IMR-90 (cell line): Measurements from ENCODE around the gene DDX10. TPM values are rescaled to one million over a fixed set of nuclear protein-coding genes. Genes with fewer than 3 reads are reported as not detected.
A peak's percentile ranks its signal among the peaks of the same experiment; 100 is the strongest.

Experiments
- ATAC-seq: fragments of 200-7000 bp; cut with Tn5 transposase; 2 replicates; pipeline ENCODE4 v1.9.1; 2020; ENCODE audit warnings: low read depth, mild to moderate bottlenecking, moderate library complexity
- BruUV-seq: library from RNA; stranded (reverse); fragments of 400-500 nt; replicated peaks from 2 replicates; lab custom pipeline; 2021; lab: Mats Ljungman, UMichigan
- CTCF ChIA-PET: fragments of 300-600 bp; formaldehyde crosslinking; extraction: SDS; loops from one replicate; lab custom pipeline; 2021; ENCODE audit warnings: antibody characterized with exemption; lab: Yijun Ruan, JAX
- POLR2A ChIA-PET: fragments of 300-600 bp; sonication (Branson Sonifier 250); formaldehyde crosslinking; loops from one replicate; lab custom pipeline; 2022; ENCODE audit warnings: antibody characterized with exemption; ENCODE audit not compliant: unreplicated experiment; lab: Charles Lee
- DNase-seq: peaks from one replicate; pipeline ENCODE4 v3.0.0; 2013
- H2AFZ ChIP-seq: replicated peaks from 2 replicates; pipeline ENCODE3; 2013; ENCODE audit warnings: low read length, mild to moderate bottlenecking; ENCODE audit not compliant: poor library complexity
- H2AK5ac ChIP-seq: 2 replicates; pipeline ENCODE4 v1.6.1; 2013; ENCODE audit warnings: low read depth, low read length, inconsistent platforms
- H2AK9ac ChIP-seq: replicated peaks from 2 replicates; pipeline ENCODE3; 2013; ENCODE audit warnings: mild to moderate bottlenecking, low read depth, low read length, moderate library complexity; ENCODE audit not compliant: poor library complexity
- H2BK120ac ChIP-seq: 2 replicates; pipeline ENCODE4 v1.6.1; 2013; ENCODE audit warnings: low read depth, low read length, inconsistent platforms
- H2BK15ac ChIP-seq: 3 replicates; pipeline ENCODE4 v1.6.1; 2013; ENCODE audit warnings: low read depth, low read length, inconsistent platforms
- H2BK20ac ChIP-seq: 2 replicates; pipeline ENCODE4 v1.6.1; 2013; ENCODE audit warnings: low read depth, mild to moderate bottlenecking, inconsistent platforms, low read length, moderate library complexity
- H2BK5ac ChIP-seq: 2 replicates; pipeline ENCODE4 v1.6.1; 2013; ENCODE audit warnings: mild to moderate bottlenecking, low read depth, low read length, inconsistent platforms; ENCODE audit not compliant: poor library complexity, severe bottlenecking
- H3K14ac ChIP-seq: replicated peaks from 2 replicates; pipeline ENCODE4 v1.6.1; 2013; ENCODE audit warnings: low read depth, low read length, inconsistent platforms
- H3K18ac ChIP-seq: 2 replicates; pipeline ENCODE4 v1.6.1; 2013; ENCODE audit warnings: low read depth, low read length, control low read depth
- H3K23ac ChIP-seq: 2 replicates; pipeline ENCODE4 v1.6.1; 2013; ENCODE audit warnings: low read depth, low read length, inconsistent platforms
- H3K27ac ChIP-seq: 2 replicates; pipeline ENCODE4 v1.5.1; 2013; ENCODE audit warnings: mild to moderate bottlenecking, control low read depth, low read length; ENCODE audit not compliant: insufficient read depth
- H3K27me3 ChIP-seq: 2 replicates; pipeline ENCODE4 v1.6.1; 2013; ENCODE audit warnings: low read length; ENCODE audit not compliant: control insufficient read depth, insufficient read depth
- H3K36me3 ChIP-seq: 2 replicates; pipeline ENCODE4 v1.6.1; 2013; ENCODE audit warnings: low read length, mixed read lengths; ENCODE audit not compliant: control insufficient read depth, insufficient read depth
- H3K4ac ChIP-seq: 2 replicates; pipeline ENCODE4 v1.6.1; 2013; ENCODE audit warnings: low read depth, low read length, inconsistent platforms
- H3K4me1 ChIP-seq: 2 replicates; pipeline ENCODE4 v1.6.1; 2013; ENCODE audit warnings: low read length, mixed read lengths; ENCODE audit not compliant: control insufficient read depth, insufficient read depth
- H3K4me2 ChIP-seq: 2 replicates; pipeline ENCODE4 v1.6.1; 2013; ENCODE audit warnings: low read depth, mild to moderate bottlenecking, control low read depth, low read length, moderate library complexity
- H3K4me3 ChIP-seq: 2 replicates; pipeline ENCODE4 v1.5.1; 2013; ENCODE audit warnings: low read depth, mild to moderate bottlenecking, control low read depth, low read length, moderate library complexity; ENCODE audit not compliant: insufficient read depth
- H3K56ac ChIP-seq: 2 replicates; pipeline ENCODE4 v1.6.1; 2013; ENCODE audit warnings: low read length, inconsistent platforms; ENCODE audit not compliant: insufficient read depth; ENCODE audit errors: extremely low read depth
- H3K79me1 ChIP-seq, 2 experiments: 2 replicates each; pipeline ENCODE4 v1.6.1; 2013; ENCODE audit warnings: low read length in 2 of 2, inconsistent platforms in 1 of 2, low read depth in 1 of 2
- H3K9ac ChIP-seq: 2 replicates; pipeline ENCODE4 v1.6.1; 2013; ENCODE audit warnings: low read depth, low read length, control low read depth
- H3K9me1 ChIP-seq: 2 replicates; pipeline ENCODE4 v1.6.1; 2013; ENCODE audit warnings: low read length, inconsistent platforms; ENCODE audit not compliant: insufficient read depth
- H3K9me3 ChIP-seq: 2 replicates; pipeline ENCODE4 v1.6.1; 2013; ENCODE audit warnings: low read length; ENCODE audit not compliant: control insufficient read depth, insufficient read depth
- H4K20me1 ChIP-seq: 2 replicates; pipeline ENCODE4 v1.6.1; 2013; ENCODE audit warnings: low read length, inconsistent platforms; ENCODE audit not compliant: insufficient read depth
- H4K5ac ChIP-seq: 2 replicates; pipeline ENCODE4 v1.6.1; 2013; ENCODE audit warnings: mild to moderate bottlenecking, low read depth, low read length, control low read depth
- H4K8ac ChIP-seq, 2 experiments: 2 replicates each; pipeline ENCODE4 v1.6.1; 2013; ENCODE audit warnings: low read depth in 2 of 2, low read length in 2 of 2, control low read depth in 1 of 2, inconsistent platforms in 1 of 2
- H4K91ac ChIP-seq: 2 replicates; pipeline ENCODE4 v1.6.1; 2013; ENCODE audit warnings: low read depth, low read length, inconsistent platforms; ENCODE audit not compliant: insufficient read depth
- BHLHE40 ChIP-seq: fragments of 150-350 bp; IDR thresholded peaks from 2 replicates; pipeline ENCODE4 v1.6.1; 2016; ENCODE audit warnings: mild to moderate bottlenecking, low read depth, low read length
- CEBPB ChIP-seq: IDR thresholded peaks from 2 replicates; pipeline ENCODE4 v1.6.1; 2012; ENCODE audit warnings: low read depth, low read length, improper control_type of control experiment
- CHD1 ChIP-seq: IDR thresholded peaks from 2 replicates; pipeline ENCODE4 v1.6.1; 2012; ENCODE audit warnings: low read depth, low read length, improper control_type of control experiment
- CTCF ChIP-seq: conservative IDR thresholded peaks from 2 replicates; pipeline ENCODE4 v1.5.1; 2012; ENCODE audit warnings: mild to moderate bottlenecking, low read depth, low read length, improper control_type of control experiment
- ELK1 ChIP-seq: fragments of 150-350 bp; IDR thresholded peaks from 2 replicates; pipeline ENCODE4 v1.6.1; 2016; ENCODE audit warnings: low read depth, mild to moderate bottlenecking, low read length, moderate library complexity, borderline replicate concordance
- MAFK ChIP-seq: IDR thresholded peaks from 2 replicates; pipeline ENCODE4 v1.6.1; 2012; ENCODE audit warnings: low read depth, low read length, improper control_type of control experiment
- MAZ ChIP-seq: IDR thresholded peaks from 2 replicates; pipeline ENCODE4 v1.6.1; 2012; ENCODE audit warnings: low read depth, mild to moderate bottlenecking, low read length, improper control_type of control experiment, moderate library complexity, borderline replicate concordance
- MXI1 ChIP-seq: IDR thresholded peaks from 2 replicates; pipeline ENCODE4 v1.6.1; 2012; ENCODE audit warnings: low read depth, mild to moderate bottlenecking, low read length, moderate library complexity, borderline replicate concordance
- NFE2L2 ChIP-seq: fragments of 150-350 bp; IDR thresholded peaks from 2 replicates; pipeline ENCODE4 v1.6.1; 2016; ENCODE audit warnings: low read depth, mild to moderate bottlenecking, low read length
- POLR2A ChIP-seq: IDR thresholded peaks from 2 replicates; pipeline ENCODE4 v1.6.1; 2012; ENCODE audit warnings: mild to moderate bottlenecking, low read depth, low read length
- RAD21 ChIP-seq: IDR thresholded peaks from 2 replicates; pipeline ENCODE4 v1.6.1; 2012; ENCODE audit warnings: low read length, improper control_type of control experiment
- RCOR1 ChIP-seq: IDR thresholded peaks from 2 replicates; pipeline ENCODE4 v1.6.1; 2012; ENCODE audit warnings: mild to moderate bottlenecking, low read length, improper control_type of control experiment; ENCODE audit not compliant: insufficient replicate concordance
- RFX5 ChIP-seq: IDR thresholded peaks from 2 replicates; pipeline ENCODE4 v1.8.0; 2012; ENCODE audit warnings: low read depth, mild to moderate bottlenecking, low read length, moderate library complexity
- SMC3 ChIP-seq: fragments of 150-350 bp; IDR thresholded peaks from 2 replicates; pipeline ENCODE4 v1.6.1; 2016; ENCODE audit warnings: low read depth, mild to moderate bottlenecking, antibody characterized with exemption, low read length, moderate library complexity
- WGBS, 2 experiments: methylation state at CpG; one replicate each; pipeline versions ENCODE4 v1.1.5 to v1.1.7; 2013; ENCODE audit warnings: missing lambda C conversion rate in 2 of 2; ENCODE audit not compliant: insufficient read length in 1 of 2; ENCODE audit errors: extremely low coverage in 2 of 2; 5-methylcytosine and 5-hydroxymethylcytosine counted together
- dilution Hi-C: fragments of 300-500 bp; cut with HindIII; formaldehyde crosslinking; loops from one replicate; pipeline ENCODE4 v1.14.3; 2018; ENCODE audit warnings: low sequenced_read_pairs; ENCODE audit not compliant: unreplicated experiment
- in situ Hi-C: fragments of 300-500 bp; cut with MboI; formaldehyde crosslinking; loops from 3 replicates; pipeline ENCODE4 v1.14.3; 2019; ENCODE audit warnings: low sequenced_read_pairs, inconsistent platforms, mixed read lengths
- intact Hi-C: fragments of 100-400 bp; cut with micrococcal nuclease; formaldehyde crosslinking; loops from 2 replicates; pipeline ENCODE4 v1.10.0; 2022
- polyA plus RNA-seq, 3 experiments: library from polyadenylated mRNA; depleted of rRNA; stranded (reverse); fragments of >200 nt; gene quantifications; 2 replicates each; pipeline ENCODE4 v1.2.3, GENCODE V29; 2012; ENCODE audit warnings: low replicate concordance in 1 of 3
- total RNA-seq: library from RNA; depleted of rRNA; stranded (reverse); fragments of >200 nt; gene quantifications from 2 replicates; pipeline ENCODE4 v1.2.3, GENCODE V29; 2012

The DDX10 gene
- total and polyA plus RNA-seq, 2 of the 4 experiments (the other 2 are of a cell fraction) = 20.0 to 31.9 TPM

GRCh38 chr11:108790501-108791299 lies 125.8 kb downstream of the DDX10 start (continued):
- no peak for TF ChIP-seq MAFK

- Histone ChIP-seq H2BK120ac (no peak overlapping the region), H3K36me3 (no peaks in the 10 kb centered on the region), H3K9me1 (peaks cover 7% of the 10 kb centered on the region; the same call in 1 of the 2 replicates), H3K56ac (no peak overlapping the region), H3K4me1 (0 out of 2 replicates have a peak, but pooled peaks cover 2% of the 10 kb centered on the region), H2AFZ (no peak overlapping the region), H3K9me3 (no peaks in the 10 kb centered on the region), H3K4me2 (no peak overlapping the region), H3K27me3 (no peaks in the 10 kb centered on the region), H3K14ac (no peak overlapping the region), H2AK9ac (no peak overlapping the region), H2BK15ac (no peak overlapping the region), H4K20me1 (no peaks in the 10 kb centered on the region), H4K5ac (peak overlapping the region; percentile 35; the same call in 1 of the 2 replicates), H3K23ac (no peak overlapping the region), H2BK20ac (no peak overlapping the region), H2AK5ac (no peak overlapping the region), H4K91ac (no peak overlapping the region), H2BK5ac (no peak overlapping the region), H3K79me1 (peaks cover 4 to 28% of the 10 kb centered on the region in 2 experiments; a peak in 3 of 4 replicates), H4K8ac (no peak overlapping the region), H3K18ac (no peak overlapping the region), H3K4me3 (no peak overlapping the region), H3K27ac (no peak overlapping the region), H3K9ac (no peak overlapping the region), H3K4ac (no peak overlapping the region)
- POLR2A ChIA-PET = no interaction called here
- BruUV-seq = no TSS peak
- ATAC-seq (no peak), DNase-seq (no peak)
- in situ Hi-C loops = no loop called here
- dilution Hi-C loops = no loop called here
- WGBS, 2 experiments = no CpG with 5 or more reads among the region's 2 CpGs
- CTCF ChIA-PET = no interaction called here
- intact Hi-C loops = no loop called here
- TF ChIP-seq MXI1 (no peak), RCOR1 (no peak), CHD1 (no peak), CEBPB (no peak), MAFK (no peak), MAZ (no peak), SMC3 (no peak), BHLHE40 (no peak), CTCF (no peak), ELK1 (no peak), NFE2L2 (no peak), RFX5 (no peak), POLR2A (no peak), RAD21 (no peak)
Measured at GRCh38 chr11:108793138-108793537, 128.3 kb downstream of the DDX10 start.
